AG04449 (cell line): ENCODE results near the gene SCRT2.

ENCODE experiments used
- CTCF ChIA-PET: fragments of 350-600 bp; formaldehyde crosslinking; extraction: SDS; loops from one replicate; lab custom pipeline; 2021; ENCODE audit warnings: antibody characterized with exemption; lab: Yijun Ruan, JAX
- POLR2A ChIA-PET: fragments of 400-600, 350-600 bp; formaldehyde crosslinking; extraction: SDS; loops from one replicate; lab custom pipeline; 2020; ENCODE audit warnings: antibody characterized with exemption, inconsistent platforms; lab: Yijun Ruan, JAX
- DNase-seq: peaks from one replicate; pipeline ENCODE4 v3.0.0-alpha.2; 2010; ENCODE audit warnings: low read depth, low spot score
- H3K4me3 ChIP-seq: 2 replicates; pipeline ENCODE4 v1.5.1; 2011; ENCODE audit warnings: low read depth, mild to moderate bottlenecking, control low read depth, low read length
- TF ChIP-seq, protein P1 (sequence below): IDR thresholded peaks from one replicate; pipeline ENCODE4 v1.5.1; 2011; ENCODE audit warnings: mild to moderate bottlenecking, moderate library complexity, low read length, control low read depth, inconsistent platforms; ENCODE audit not compliant: insufficient read depth; ENCODE audit errors: missing control alignments

Gene SCRT2

DNA sequence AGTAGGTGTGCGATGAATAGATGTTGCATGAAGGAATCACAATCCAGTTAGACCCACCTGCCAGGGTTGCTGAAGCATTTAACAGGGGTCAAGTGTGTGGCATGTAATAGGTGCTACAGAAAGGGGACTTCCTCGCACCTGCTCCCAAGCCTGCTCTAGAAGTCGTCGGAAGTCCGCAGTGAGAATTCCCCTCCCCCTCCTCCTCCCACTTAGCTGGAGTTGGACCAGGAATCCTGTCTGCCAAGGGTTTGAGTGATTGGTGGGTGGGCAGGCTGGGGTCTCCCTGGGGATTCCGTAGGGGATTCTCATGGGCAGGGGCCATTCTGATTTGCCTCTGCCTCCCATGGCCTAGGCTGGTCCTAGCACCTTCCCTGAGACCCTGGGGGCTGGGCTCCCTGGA is 10.3 kb downstream of the SCRT2 start:
- CTCF ChIA-PET = interaction anchor here (0.8 to 6.9 kb wide), 7 partner anchors 8 to 103 kb away, joined by 3 to 82 read pairs (median 4); no protein-coding TSS in a partner anchor
- DNase-seq = no peak
- TF ChIP-seq, protein P1, sequence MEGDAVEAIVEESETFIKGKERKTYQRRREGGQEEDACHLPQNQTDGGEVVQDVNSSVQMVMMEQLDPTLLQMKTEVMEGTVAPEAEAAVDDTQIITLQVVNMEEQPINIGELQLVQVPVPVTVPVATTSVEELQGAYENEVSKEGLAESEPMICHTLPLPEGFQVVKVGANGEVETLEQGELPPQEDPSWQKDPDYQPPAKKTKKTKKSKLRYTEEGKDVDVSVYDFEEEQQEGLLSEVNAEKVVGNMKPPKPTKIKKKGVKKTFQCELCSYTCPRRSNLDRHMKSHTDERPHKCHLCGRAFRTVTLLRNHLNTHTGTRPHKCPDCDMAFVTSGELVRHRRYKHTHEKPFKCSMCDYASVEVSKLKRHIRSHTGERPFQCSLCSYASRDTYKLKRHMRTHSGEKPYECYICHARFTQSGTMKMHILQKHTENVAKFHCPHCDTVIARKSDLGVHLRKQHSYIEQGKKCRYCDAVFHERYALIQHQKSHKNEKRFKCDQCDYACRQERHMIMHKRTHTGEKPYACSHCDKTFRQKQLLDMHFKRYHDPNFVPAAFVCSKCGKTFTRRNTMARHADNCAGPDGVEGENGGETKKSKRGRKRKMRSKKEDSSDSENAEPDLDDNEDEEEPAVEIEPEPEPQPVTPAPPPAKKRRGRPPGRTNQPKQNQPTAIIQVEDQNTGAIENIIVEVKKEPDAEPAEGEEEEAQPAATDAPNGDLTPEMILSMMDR = no peak
- POLR2A ChIA-PET = no interaction called here
- no peak overlapping the region for H3K4me3 ChIP-seq

DNA sequence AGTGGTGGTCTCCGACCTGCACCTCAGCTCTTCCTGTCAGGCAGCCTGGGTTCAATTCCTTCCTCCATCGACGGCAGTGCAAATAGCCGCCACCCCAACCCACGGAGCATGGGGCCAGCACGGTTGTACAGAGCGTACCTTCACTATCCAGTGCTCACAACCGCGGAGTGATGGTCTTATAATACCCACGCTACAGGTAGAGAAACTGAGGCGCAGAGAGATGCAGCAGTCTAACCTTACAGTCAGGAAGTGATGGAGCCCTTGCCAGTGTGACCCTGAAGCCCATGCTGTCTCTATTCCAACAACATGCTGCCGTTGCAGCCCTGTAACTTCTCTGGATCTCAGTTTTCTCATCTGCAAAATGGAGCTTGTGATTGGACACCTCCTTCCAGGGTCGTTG is 11.0 kb downstream of the SCRT2 start:
- CTCF ChIA-PET = interaction anchor here (1.0 to 6.9 kb wide), 5 partner anchors 9 to 103 kb away, joined by 3 to 82 read pairs (median 32); no protein-coding TSS in a partner anchor
- POLR2A ChIA-PET = no interaction called here

DNA sequence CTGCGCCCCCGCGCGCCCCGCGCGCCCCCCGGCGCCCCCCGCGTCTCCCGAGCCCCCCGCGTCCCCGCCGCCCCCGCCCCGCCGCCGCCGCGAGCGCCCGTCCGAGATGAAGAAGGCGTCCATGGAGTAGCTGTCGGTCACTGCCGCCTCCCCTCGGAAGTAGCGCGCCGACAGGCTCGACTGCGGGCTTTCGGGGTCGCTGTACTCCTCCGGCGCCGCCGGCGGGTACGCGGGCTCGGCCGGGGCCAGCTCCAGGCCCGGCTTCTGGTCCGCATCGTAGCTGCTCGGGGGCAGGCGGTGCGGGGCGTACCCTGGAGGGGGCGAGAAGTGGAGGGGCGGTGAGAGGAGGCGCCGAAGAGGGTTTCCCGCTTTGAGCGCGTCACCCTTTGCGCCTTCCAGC is 11.5 kb downstream of the SCRT2 start:
- ChIA-PET CTCF (interaction anchor here (1.5 to 6.9 kb wide), 5 partner anchors 9 to 102 kb away, joined by 3 to 82 read pairs (median 32); no protein-coding TSS in a partner anchor), POLR2A (no interaction called here)
- no peak for DNase-seq

More for the DNA sequence above, 11.0 kb downstream of the SCRT2 start:
- DNase-seq = no peak
- TF ChIP-seq, protein P1 = no peak
- H3K4me3 ChIP-seq = no peak overlapping the region

DNA sequence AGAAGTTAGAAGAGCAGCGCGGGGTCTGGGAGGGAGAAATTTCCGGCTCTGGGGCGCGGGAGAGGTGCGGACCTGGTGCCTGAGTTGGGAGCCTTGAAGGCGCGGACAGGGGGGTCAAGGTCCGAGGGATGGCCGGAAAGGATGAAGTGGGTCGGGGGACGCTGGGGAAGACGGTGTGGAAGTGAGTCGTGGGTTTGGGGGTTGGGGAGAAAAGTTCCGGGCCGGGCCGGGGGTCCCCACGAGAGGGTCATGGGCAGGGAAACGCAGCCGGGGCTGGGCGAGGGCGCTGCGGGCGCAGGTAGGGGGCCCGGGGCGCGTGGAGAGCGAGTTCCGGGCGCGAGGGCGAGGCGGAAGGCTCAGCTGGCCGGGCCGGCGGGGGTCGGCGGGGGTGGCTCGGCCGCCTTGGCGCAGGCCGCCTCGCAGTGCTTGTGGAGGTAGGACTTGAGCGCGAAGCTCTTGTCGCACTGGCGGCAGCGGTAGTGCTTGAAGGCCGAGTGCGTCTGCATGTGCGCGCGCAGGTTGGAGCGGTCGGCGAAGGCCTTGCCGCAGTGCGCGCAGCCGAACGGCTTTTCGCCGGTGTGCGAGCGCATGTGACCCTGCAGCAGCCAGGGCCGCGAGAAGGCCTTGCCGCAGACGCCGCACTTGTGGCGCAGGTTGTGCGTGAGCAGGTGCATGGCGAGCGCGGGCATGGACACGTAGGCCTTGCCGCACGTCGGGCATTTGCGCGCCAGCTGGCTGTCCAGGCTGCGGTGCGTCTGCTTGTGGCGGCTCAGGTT is 12.1 kb downstream of the SCRT2 start:
- H3K4me3 ChIP-seq = no peak overlapping the region
- TF ChIP-seq, protein P1 = no peak
- CTCF ChIA-PET = interaction anchor here (1.5 to 6.9 kb wide), 3 partner anchors 10 to 102 kb away, joined by 3 to 47 read pairs (median 12); no protein-coding TSS in a partner anchor
- DNase-seq = no peak
- POLR2A ChIA-PET = no interaction called here

More for the DNA sequence above, 11.5 kb downstream of the SCRT2 start:
- TF ChIP-seq, protein P1 = no peak
- H3K4me3 ChIP-seq = no peak overlapping the region

DNA sequence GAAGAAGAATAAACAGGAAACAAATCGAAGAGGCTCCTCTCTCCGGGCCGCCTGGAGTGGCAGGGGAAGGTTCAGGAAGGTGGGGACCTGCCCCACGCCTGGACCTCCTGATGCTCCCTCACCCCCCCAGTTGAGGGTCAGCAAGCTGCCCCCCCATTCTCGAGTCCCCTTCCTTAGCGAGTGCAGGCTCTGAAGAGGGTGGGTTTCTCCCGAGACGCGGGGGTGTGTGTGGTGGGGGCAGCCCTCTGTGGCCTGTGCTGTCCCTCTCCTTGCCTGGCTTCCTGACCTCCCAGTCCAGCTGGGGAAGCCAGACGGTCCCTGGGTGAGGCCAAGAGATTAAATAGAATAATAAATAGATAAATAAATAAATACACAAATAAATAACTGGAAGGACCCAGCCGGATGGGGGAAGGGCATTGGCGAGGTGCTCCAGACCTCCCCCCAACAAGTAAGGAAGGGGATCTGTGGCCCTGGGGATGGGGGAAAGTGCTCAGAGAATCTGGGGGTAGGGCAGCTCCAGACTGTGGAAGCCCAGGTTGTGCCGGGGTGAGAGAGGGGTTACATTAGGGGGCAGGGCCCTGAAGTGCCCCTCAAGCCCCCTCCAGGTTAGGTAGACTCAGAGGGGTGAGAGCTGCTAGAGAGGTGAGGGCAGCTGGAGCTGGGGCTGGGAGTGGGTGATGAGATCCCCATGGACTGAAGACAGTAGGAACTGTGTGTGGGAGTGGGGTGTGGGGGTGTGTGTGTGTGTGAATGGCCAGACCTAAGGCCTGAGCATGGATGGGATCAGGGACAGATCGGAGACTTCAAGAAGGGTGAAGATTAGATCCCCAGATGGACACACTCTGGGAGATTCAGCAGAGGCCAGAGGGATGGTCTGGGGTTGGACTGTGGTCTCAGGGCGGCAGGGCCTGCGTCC is 13.1 kb downstream of the SCRT2 start:
- DNase-seq = no peak
- TF ChIP-seq, protein P1 = no peak
- ChIA-PET POLR2A (no interaction called here), CTCF (interaction anchor here (1.1 to 4.3 kb wide), 3 partner anchors 16 to 101 kb away, joined by 3 to 12 read pairs (median 4); no protein-coding TSS in a partner anchor)
- no peak overlapping the region for H3K4me3 ChIP-seq
